Jurkat, Clone E6-1 (cell line): ENCODE results near the gene USH2A.

Experiments used
- DNase-seq: peaks from one replicate; pipeline ENCODE4 v3.0.0-alpha.2; 2011; ENCODE audit warnings: low read depth, low spot score
- H3K4me3 ChIP-seq: 2 replicates; pipeline ENCODE4 v1.5.1; 2011; ENCODE audit warnings: mild to moderate bottlenecking, low read length, control low read depth, moderate library complexity

The USH2A gene

GRCh38 chr1:215606564-215607168 lies 816.6 kb downstream of the USH2A start:
- DNase-seq, result no peak
- H3K4me3 ChIP-seq, result no peak overlapping the region

- no peak overlapping the region for H3K4me3 ChIP-seq
- no peak for DNase-seq
Observed at GRCh38 chr1:215606036-215606435, 817.2 kb downstream of the USH2A start.

GRCh38 chr1:215605011-215605621 lies 818.1 kb downstream of the USH2A start:
- no peak for DNase-seq
- no peak overlapping the region for H3K4me3 ChIP-seq

- H3K4me3 ChIP-seq, result no peak overlapping the region
- no peak for DNase-seq
Observed at GRCh38 chr1:215603319-215603718, 819.9 kb downstream of the USH2A start.

- DNase-seq, result no peak
- no peak overlapping the region for H3K4me3 ChIP-seq
Observed at GRCh38 chr1:215601276-215601675, 822.0 kb downstream of the USH2A start.

- no peak overlapping the region for H3K4me3 ChIP-seq
Observed at GRCh38 chr1:215600867-215601266, 822.4 kb downstream of the USH2A start.

GRCh38 chr1:215600258-215600792 lies 822.9 kb downstream of the USH2A start:
- H3K4me3 ChIP-seq, result no peak overlapping the region
- no peak for DNase-seq

More at GRCh38 chr1:215600867-215601266, 822.4 kb downstream of the USH2A start:
- no peak for DNase-seq

- DNase-seq, result no peak
- no peak overlapping the region for H3K4me3 ChIP-seq
Observed at GRCh38 chr1:215599418-215600074, 823.7 kb downstream of the USH2A start.

GRCh38 chr1:215597961-215598360 lies 825.3 kb downstream of the USH2A start:
- no peak overlapping the region for H3K4me3 ChIP-seq
- no peak for DNase-seq

- DNase-seq, result no peak
- H3K4me3 ChIP-seq, result no peak overlapping the region
Observed at GRCh38 chr1:215595231-215595630, 828.0 kb downstream of the USH2A start.

- DNase-seq, result no peak
- H3K4me3 ChIP-seq, result no peak overlapping the region
Observed at GRCh38 chr1:215594640-215595039, 828.6 kb downstream of the USH2A start.

- no peak overlapping the region for H3K4me3 ChIP-seq
- no peak for DNase-seq
Observed at GRCh38 chr1:215590779-215591491, 832.3 kb downstream of the USH2A start.

GRCh38 chr1:215589650-215590435 lies 833.4 kb downstream of the USH2A start:
- no peak for DNase-seq
- H3K4me3 ChIP-seq, result no peak overlapping the region

GRCh38 chr1:215584389-215584788 lies 838.9 kb downstream of the USH2A start:
- H3K4me3 ChIP-seq, result no peak overlapping the region
- no peak for DNase-seq

GRCh38 chr1:215583185-215583749 lies 840.0 kb downstream of the USH2A start:
- DNase-seq, result no peak

GRCh38 chr1:215581896-215582295 lies 841.4 kb downstream of the USH2A start:
- no peak overlapping the region for H3K4me3 ChIP-seq
- DNase-seq, result no peak

More at GRCh38 chr1:215583185-215583749, 840.0 kb downstream of the USH2A start:
- no peak overlapping the region for H3K4me3 ChIP-seq
